Thyroid gland (tissue), 4 donors: Measurements from ENCODE around the gene ELP4. TPM values are rescaled to one million over a fixed set of nuclear protein-coding genes. Genes with fewer than 3 reads are reported as not detected.
"Not testable (repeated sequence)": the region's sequence is repeated elsewhere in the genome, so short reads cannot be mapped to it uniquely, and the experiment has no call there.

Source experiments
- DNase-seq, 2 donors: peaks; one replicate each; pipeline ENCODE4 v3.0.0-alpha.2; 2019
- H3K27ac ChIP-seq, 3 donors: fragments of 200-600 bp; sonication (generic); 1 replicate in 2 of 3; 2 replicates in 1 of 3; pipeline ENCODE4 v1.5.1; 2016 to 2019; ENCODE audit warnings: mild to moderate bottlenecking in 1 of 3, moderate library complexity in 1 of 3
- H3K27me3 ChIP-seq: fragments of 200-600 bp; sonication (generic); one replicate; pipeline ENCODE4 v1.5.1; 2019
- H3K36me3 ChIP-seq, 2 donors: fragments of 200-600 bp; sonication (generic); one replicate each; pipeline ENCODE4 v1.5.1; 2016 to 2019
- H3K4me1 ChIP-seq, 2 donors: fragments of 200-600 bp; sonication (generic); one replicate each; pipeline ENCODE4 v1.5.1; 2017 to 2019
- H3K4me3 ChIP-seq, 3 donors: fragments of 200-600 bp; sonication (generic); replicated peaks in 1 of 3; 1 replicate in 2 of 3; 2 replicates in 1 of 3; pipeline ENCODE4 v1.5.1; 2016; ENCODE audit warnings: mild to moderate bottlenecking in 1 of 3
- H3K9me3 ChIP-seq: fragments of 200-600 bp; sonication (generic); one replicate; pipeline ENCODE4 v1.5.1; 2017
- POLR2A ChIP-seq, 2 donors: fragments of 450-650 bp; IDR thresholded peaks; one replicate each; pipeline ENCODE4 v1.6.1; 2017; ENCODE audit warnings: antibody characterized with exemption in 2 of 2, mild to moderate bottlenecking in 2 of 2, moderate library complexity in 1 of 2
- WGBS, 2 donors: methylation state at CpG; one replicate each; pipeline ENCODE4 v1.1.5; 2017; 5-methylcytosine and 5-hydroxymethylcytosine counted together
- intact Hi-C: fragments of 100-400 bp; cut with DNase I; formaldehyde crosslinking; loops from one replicate; pipeline ENCODE4 v1.15.1; 2023
- total RNA-seq, 4 donors: library from RNA; depleted of rRNA; stranded (reverse); fragments of >200 nt; gene quantifications; one replicate each; pipeline ENCODE4 v1.2.3, GENCODE V29; 2016
- TF ChIP-seq, protein P1 (sequence below), 6 experiments: fragments of 200-600 bp in 3 of 6; fragments of 450-650 bp in 3 of 6; sonication (generic) in 3 of 6; IDR thresholded peaks; one replicate each; pipeline ENCODE4 v1.5.1; 2016 to 2019; ENCODE audit warnings: antibody characterized with exemption in 6 of 6, mild to moderate bottlenecking in 2 of 6, inconsistent platforms in 1 of 6, moderate library complexity in 1 of 6

ELP4 gene
- total RNA-seq, 4 donors from 2014 or later: 27.4 to 36.5 (median 33.0) TPM

DNA sequence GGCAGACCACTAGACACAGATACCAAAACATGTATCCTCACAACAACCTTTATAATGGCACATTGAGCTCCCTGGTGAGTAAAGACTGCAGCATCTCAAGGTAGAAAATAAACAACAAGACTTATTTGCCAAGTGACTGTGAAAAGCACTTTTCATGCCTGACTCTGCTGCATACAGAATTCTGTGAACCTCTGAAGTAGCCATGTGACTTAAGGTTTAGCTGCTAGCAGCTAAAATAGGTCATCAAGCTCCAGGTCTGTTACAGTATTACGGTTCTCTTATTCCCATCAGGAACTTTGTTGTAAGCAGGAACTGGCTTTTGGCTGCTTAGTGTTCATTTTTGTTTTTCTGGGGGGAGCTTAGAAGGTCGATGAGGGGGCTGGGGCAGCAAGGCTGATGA, 162.1 kb downstream of the ELP4 start:
- Histone ChIP-seq H3K36me3 (no peaks in the 10 kb centered on the region), H3K4me1 (no peaks in the 10 kb centered on the region), H3K27me3 (no peaks in the 10 kb centered on the region), H3K9me3 (no peaks in the 10 kb centered on the region), H3K27ac (no peak overlapping the region), H3K4me3 (no peak overlapping the region)
- TF ChIP-seq, protein P1, sequence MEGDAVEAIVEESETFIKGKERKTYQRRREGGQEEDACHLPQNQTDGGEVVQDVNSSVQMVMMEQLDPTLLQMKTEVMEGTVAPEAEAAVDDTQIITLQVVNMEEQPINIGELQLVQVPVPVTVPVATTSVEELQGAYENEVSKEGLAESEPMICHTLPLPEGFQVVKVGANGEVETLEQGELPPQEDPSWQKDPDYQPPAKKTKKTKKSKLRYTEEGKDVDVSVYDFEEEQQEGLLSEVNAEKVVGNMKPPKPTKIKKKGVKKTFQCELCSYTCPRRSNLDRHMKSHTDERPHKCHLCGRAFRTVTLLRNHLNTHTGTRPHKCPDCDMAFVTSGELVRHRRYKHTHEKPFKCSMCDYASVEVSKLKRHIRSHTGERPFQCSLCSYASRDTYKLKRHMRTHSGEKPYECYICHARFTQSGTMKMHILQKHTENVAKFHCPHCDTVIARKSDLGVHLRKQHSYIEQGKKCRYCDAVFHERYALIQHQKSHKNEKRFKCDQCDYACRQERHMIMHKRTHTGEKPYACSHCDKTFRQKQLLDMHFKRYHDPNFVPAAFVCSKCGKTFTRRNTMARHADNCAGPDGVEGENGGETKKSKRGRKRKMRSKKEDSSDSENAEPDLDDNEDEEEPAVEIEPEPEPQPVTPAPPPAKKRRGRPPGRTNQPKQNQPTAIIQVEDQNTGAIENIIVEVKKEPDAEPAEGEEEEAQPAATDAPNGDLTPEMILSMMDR (IDR thresholded peaks at IDR 0.05): no peak
- no peak for TF ChIP-seq POLR2A (IDR thresholded peaks at IDR 0.05)
- intact Hi-C loops: no loop called here
- WGBS, 2 donors: 71 to 83% methylated on average over 2 of the region's 2 CpGs
- no peak for DNase-seq

DNA sequence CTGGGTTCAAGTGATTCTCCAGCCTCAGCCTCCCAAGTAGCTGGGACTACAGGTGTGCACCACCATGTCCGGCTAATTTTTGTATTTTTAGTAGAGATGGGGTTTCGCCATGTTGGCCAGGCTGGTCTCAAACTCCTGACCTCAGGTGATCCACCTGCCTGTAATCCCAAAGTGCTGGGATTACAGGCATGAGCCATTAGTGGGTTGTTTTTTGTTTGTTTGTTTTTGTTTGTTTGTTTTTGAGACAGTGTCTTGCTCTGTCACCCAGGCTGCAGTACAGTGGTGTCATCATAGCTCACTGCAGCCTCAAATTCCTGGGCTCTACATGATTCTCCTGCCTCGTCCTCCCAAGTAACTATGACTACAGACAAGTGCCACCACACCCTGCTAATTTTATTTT, 163.5 kb downstream of the ELP4 start:
- H3K4me1 ChIP-seq, H3K27me3 ChIP-seq, DNase-seq, H3K9me3 ChIP-seq, H3K27ac ChIP-seq, H3K36me3 ChIP-seq, intact Hi-C loops, H3K4me3 ChIP-seq: not testable (repeated sequence)
- WGBS, 2 donors: 98% methylated on average over 3 of the region's 3 CpGs

DNA sequence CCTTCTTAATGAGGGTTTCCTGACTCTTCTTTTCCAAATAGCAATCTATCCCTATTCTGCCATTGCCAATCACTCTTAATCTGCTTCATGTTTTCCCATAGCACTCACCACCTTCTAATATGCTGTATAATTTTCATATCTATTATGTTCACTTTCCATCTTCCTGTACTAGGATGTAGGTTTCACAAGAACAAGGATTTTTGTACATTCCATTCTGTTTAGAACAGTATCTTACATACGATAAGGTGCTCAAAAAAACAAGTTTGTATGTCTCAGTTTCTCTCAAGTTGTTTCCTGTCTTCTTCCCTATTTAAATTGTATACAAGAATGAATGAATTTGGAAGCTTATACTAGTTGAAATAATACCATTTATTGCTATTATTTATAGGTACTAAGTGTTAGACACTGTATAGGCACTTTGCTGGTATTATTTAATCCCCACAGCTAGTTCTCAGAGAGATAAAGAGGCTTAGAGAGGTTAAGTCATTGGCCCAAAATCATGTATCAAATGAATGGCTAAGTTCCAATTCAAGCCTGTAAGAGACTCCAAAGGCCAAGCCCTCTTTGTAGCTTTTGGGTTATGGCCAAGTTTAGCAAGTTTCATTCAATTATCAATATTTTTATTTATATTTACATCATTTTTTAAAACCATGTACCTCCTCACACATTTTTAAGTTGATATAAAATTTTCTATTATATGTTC, 166.9 kb downstream of the ELP4 start:
- intact Hi-C loops: no loop called here
- no peak overlapping the region for H3K4me3 ChIP-seq
- no peak for DNase-seq
- WGBS, 2 donors: 95 to 97% methylated on average over 1 of the region's 1 CpG
- H3K36me3 ChIP-seq: no peaks in the 10 kb centered on the region
- no peaks in the 10 kb centered on the region for H3K4me1 ChIP-seq
- H3K27ac ChIP-seq: no peak overlapping the region
- TF ChIP-seq, protein P1 (IDR thresholded peaks at IDR 0.05): no peak
- TF ChIP-seq POLR2A (IDR thresholded peaks at IDR 0.05): no peak
- no peaks in the 10 kb centered on the region for H3K27me3 ChIP-seq
- no peaks in the 10 kb centered on the region for H3K9me3 ChIP-seq

DNA sequence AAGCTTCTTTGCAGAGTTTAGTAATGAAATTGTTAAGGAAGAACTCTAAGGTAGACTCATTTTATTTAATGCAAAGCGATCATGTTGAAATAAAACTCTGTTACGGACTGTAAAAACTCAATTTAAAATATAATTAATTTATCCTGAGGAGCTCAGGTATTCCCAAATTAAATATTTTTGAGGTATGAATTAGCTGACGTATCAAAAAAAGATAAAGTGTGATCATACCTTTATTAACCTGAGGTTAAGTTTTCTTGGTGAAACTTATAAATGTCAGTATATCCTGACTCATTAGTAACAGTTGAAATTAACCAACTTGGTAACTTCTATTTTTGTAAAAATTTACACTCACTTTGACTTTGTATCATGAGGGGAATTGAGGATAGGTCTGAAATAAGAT, 171.2 kb downstream of the ELP4 start:
- TF ChIP-seq POLR2A (IDR thresholded peaks at IDR 0.05): no peak
- TF ChIP-seq, protein P1 (IDR thresholded peaks at IDR 0.05): no peak
- no peak for DNase-seq

DNA sequence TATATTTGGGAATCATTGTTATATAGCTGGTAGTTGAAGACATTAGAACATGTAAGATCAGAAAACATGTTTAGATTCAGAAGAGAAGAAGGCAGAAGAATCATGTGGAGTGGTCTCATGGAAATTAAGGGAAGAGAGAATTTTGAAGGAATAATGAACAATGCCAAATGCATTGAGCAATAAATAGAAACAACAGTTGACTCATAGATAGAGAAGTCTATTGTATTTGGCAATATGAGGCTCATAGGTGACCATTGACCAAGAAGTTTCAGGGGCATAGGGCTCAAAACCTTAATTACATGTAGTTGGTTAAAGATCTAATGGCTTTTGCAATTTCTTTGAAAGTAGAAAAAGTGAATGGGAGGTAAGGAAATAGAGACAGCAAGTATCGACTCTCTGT, 177.7 kb downstream of the ELP4 start:
- intact Hi-C loops: no loop called here

More for the DNA sequence above, 171.2 kb downstream of the ELP4 start:
- no peaks in the 10 kb centered on the region for H3K27me3 ChIP-seq
- no peak overlapping the region for H3K4me3 ChIP-seq
- H3K27ac ChIP-seq: no peak overlapping the region
- no peaks in the 10 kb centered on the region for H3K4me1 ChIP-seq
- no peaks in the 10 kb centered on the region for H3K36me3 ChIP-seq
- intact Hi-C loops: no loop called here
- H3K9me3 ChIP-seq: no peaks in the 10 kb centered on the region
- 64 to 97% methylated on average over 3 of the region's 3 CpGs for WGBS, 2 donors

More for the DNA sequence above, 177.7 kb downstream of the ELP4 start:
- DNase-seq: no peak
- Histone ChIP-seq H3K4me1 (no peaks in the 10 kb centered on the region), H3K27ac (no peak overlapping the region), H3K27me3 (no peaks in the 10 kb centered on the region), H3K9me3 (no peaks in the 10 kb centered on the region), H3K36me3 (no peaks in the 10 kb centered on the region), H3K4me3 (no peak overlapping the region)
- TF ChIP-seq, protein P1 (IDR thresholded peaks at IDR 0.05): no peak
- TF ChIP-seq POLR2A (IDR thresholded peaks at IDR 0.05): no peak
- WGBS, 2 donors: 97 to 99% methylated on average over 1 of the region's 1 CpG
